Kidney glomerular epithelial cell (primary cell): ENCODE measurements around the gene TACR2.

Experiments
- DNase-seq: peaks from one replicate; lab custom pipeline; 2025; lab: John Stamatoyannopoulos, UW

TACR2 gene

DNA sequence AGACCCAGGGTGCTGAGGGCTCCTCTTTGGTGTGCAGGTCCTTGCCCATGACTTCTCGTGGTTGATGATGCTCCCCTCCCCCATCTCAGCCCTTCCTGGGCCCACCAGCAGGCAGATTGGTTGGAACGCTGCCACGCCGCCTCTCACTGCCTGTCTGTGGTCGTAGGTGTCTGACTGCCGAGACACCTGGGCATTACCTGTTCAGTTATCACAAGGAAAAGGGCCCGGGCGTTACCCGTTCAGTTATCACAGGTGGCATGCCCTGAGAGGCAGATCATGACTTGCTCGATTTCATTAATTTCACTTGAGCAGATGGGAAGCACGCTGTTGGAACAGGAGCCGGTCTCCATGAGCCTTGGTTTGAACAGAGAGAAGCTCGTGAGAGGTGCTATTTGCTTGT, 42.5 kb downstream of the TACR2 start:
- DNase-seq: no peak

DNA sequence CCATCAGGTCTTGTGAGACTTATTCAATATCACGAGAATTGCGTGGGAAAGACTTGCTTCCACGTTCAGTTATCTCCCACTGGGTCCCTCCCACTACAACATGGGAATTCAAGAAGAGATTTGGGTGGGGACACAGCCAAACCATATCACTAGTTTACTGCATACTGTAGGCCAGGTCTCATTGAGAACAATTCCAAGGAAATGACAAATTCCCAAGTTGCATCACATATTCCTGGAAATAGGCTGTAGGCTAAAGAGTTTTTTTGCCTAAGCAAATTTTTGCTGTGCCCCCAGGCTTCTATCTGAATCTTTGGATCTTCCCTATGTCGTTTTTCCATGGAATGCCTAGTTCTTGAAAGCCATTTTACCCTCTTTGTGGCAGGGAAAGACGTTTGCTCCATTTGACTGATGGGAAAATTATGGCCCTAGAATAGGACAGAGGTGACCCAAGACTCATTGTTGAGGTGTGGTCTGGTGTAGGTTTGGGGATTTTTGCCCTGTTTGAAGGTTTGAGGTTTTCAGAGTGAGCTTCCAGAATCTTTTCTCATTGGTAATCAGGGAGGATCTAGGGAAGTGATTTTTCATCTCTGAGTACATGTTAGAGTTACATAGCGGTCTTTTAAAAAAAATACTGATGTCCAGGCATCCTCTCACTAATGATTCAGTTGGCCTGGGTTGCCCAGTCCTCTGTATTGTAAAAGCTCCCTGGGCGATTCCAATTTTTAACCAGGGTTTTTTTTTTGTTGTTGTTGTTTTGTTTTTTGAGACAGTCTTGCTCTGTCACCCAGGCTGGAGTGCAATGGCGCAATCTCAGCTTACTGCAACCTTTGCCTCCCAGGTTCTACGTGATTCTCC, 44.4 kb downstream of the TACR2 start:
- DNase-seq: no peak

DNA sequence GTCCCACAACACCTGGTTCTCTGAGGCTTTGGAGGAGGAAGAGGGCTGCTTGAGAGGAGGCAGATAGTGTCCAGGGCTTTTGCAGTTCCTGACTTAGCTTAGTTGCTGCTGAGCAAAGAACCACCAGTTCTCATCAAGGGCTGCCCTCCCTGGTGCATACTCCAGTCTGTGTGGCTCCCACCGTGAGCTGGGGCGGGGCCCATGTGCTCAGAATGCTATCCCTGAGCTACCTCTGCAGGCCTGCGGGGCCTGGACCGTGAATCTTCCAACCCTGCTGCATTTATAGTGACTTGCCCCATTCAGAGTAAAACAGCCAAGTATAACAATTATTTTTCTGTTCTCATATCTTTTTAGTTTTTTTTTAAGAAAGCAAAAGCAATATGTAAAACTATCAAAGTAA, 49.2 kb downstream of the TACR2 start:
- DNase-seq: no peak

DNA sequence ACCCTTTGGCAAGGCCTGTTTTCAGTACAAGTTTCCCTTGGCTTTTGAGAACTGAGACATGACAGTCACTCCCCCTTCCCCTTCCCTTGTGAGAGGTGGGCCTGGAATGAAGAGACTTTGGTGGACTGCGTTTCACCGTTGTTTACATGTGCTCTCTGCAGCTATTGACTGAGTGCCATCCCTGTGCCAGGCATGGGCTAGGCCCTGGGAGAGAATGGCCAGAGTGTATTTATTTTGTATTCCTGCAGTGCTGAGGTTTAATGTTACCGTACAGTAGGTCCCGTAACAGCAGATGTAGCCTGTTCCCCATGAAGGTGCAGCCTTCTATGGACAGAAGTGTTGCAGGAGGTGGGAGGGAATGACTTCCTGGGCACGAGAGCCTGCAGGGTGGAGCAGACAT, 50.0 kb downstream of the TACR2 start:
- DNase-seq: no peak

DNA sequence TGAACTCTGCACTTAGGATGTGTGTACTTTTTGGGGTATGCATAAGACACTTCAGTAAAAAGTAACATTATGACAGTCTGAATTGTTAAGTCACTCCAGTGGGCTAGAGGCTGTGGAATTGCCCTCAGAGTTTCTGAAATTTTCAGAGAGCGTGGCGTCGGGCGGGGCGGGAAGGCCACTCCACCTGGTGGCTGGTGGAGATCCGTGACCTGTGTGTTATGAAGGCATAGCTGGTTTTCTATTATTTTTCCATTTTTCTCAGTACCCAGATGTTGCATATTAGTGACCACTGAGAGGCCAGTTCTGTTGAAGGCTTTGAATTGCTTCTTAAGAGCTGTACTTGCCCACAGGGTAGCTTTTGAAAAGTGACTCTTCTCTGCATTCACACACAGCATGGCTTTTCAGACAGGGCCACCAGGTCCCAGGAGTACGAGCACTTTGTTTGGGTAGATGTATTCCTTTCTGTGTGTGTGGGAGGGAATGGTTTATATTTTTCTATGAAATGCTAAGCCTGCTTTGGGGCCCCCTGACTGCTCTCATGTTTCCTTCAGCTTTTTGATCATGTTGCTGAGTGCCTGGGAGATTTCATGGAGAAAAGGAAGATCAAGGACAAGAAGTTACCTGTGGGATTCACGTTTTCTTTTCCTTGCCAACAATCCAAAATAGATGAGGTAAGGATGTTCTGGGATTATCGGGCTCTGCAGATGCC, 52.3 kb downstream of the TACR2 start:
- no peak for DNase-seq

DNA sequence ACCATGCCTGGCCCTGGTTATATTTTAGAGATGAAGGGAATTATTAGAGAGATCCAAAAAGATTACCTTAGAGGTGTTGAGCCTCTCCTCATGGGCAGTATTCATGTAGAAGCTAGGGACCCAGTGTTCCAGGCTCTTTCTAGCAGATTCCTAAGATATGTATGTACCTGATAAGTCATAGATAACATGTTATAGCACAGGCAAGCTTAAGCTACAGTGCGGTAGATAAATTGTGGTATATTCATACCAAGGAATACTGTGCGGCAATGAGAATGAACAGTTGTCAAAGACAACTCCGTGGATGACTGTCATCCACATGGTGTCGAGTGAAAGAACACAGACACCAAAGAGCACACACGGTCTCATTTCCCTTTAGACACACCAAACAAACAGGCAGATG, 53.1 kb downstream of the TACR2 start:
- no peak for DNase-seq

DNA sequence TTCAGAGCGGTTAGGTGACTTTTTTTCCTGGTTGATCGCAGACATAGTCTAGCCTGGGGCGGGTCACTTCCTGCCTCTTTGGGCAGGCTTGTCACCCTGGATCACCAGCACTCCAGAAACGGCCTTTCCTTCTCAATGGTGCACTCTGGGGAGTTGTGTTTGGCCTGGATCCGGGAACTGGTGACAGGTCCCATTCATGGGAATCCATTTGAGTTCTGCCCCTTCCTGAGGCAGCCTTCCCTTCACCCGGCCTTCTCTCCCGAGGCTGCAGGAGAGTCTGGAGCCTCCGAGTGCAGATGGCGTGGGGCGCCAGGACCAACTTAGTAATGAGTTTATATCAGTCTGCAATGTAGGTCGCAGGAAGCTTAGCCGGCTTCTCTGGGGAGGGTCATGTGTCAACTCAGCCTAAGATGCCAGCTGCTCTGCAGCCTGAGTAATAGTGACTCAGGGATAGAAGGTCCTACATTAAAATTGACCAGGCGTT, 54.2 kb downstream of the TACR2 start:
- DNase-seq: no peak

DNA sequence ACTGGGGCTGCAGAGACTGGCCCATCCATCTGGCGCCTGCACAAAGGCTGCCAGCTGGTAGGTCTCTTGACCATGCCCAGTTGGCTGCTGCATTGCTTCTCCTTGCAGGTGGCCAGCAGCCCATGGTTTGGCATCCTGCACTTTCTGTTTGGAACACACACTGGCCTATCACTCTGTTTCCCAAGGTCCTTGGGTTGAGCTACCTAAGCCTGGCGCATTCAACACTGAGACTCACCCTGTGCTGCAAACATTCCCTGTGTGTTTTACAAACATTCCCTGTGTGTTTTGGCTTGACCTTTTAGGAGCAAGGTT, 55.5 kb downstream of the TACR2 start:
- no peak for DNase-seq

DNA sequence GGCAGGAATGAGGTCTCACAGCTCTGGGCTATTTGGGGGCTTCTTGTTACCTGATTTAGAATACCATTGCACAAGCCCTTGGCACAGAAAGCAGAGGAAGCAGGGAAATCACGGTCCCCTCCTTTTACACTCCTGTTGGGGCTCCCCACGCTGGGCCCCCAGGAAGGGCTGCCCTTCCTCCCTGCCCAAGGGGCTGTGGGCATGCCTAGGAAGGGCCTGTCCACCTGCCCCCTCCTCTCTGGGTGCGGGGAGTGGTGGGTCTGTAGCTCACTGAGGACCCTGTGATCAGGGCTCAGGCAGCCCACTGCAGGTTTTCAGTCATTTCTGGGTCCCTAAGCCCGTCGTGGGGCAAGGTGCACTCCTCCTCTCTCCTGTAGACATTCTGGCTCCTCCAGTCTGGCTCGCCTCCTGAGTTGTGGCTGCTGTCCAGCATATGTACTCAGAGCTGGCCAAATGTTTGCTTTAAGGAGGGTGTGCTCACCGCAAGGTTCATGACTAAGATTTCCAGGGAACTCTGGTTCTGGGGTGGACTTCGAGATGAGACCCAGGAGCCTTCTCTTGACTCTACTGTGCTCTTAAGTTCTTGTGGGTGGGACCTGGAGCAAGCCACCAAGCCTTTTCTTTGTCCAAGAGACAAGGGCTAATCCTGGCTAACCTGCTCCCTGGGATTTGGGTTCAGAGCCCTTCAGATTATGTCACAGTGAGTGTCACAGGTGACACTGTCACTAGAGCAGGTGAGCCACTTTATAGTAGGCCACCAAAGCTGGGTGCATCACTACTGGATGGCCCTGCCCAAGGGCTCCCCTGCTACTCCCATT, 56.0 kb downstream of the TACR2 start:
- DNase-seq: peak; percentile 33

DNA sequence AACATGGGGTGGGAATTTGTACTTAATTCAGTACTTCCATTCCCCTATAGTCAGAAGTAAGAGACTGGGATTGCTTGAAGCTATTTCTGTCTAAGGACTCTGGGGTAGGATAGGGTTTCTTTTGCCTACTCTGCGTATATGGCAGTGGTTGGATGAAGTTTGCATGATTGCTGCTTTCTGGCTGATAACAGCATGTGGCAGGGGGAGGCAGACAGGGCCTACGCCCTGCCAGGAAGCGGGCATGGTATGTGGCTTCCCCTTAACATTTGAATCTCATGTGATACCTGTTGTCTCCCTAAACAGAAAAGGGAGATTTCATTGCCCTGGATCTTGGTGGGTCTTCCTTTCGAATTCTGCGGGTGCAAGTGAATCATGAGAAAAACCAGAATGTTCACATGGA, 57.1 kb downstream of the TACR2 start:
- no peak for DNase-seq

DNA sequence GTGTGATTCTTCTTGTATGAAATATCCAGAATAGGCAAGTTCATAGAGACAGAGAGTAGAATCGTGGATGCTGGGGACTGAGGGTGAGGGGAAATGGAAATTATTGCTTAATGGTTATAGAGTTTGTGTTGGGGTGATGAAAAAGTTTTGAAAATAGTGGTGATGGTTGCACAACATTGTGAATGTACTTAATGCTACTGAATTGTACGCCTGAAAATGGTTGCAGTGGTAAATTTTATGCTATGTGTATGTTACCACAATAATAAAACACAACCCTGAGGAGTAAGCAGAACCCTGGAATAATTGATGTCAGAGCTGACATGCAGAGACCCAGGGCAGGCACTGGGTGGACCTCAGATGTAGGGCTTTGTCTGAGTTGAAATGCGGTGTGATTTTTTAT, 57.6 kb downstream of the TACR2 start:
- DNase-seq: no peak

DNA sequence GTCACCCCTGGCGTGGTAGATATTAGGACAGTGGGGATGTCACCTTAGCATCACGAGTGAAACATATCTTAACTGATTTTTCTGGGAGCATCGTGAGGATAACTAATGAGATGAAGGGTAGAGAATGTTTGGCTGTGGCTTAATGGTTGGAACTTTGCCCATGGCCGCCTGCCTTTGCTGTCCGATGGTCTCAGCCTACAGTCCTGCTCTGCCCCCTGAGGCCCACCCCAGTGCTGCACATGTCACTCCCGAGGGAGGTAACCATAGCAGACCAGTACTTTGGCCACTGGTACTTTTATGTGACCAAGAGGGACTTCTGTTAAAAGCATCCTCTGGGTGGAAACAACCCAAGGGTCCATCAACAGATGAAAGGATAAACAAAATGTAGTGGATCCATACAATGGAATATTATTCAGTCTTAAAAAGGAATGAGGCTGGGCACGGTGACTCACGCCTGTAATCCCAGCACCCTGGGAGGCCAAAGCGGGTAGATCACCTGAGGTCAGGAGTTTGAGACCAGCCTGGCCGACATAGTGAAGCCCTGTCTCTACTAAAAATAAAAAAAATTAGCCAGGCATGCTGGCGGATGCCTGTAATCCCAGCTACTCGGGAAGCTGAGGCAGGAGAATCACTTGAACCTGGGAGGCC, 58.4 kb downstream of the TACR2 start:
- DNase-seq: no peak

DNA sequence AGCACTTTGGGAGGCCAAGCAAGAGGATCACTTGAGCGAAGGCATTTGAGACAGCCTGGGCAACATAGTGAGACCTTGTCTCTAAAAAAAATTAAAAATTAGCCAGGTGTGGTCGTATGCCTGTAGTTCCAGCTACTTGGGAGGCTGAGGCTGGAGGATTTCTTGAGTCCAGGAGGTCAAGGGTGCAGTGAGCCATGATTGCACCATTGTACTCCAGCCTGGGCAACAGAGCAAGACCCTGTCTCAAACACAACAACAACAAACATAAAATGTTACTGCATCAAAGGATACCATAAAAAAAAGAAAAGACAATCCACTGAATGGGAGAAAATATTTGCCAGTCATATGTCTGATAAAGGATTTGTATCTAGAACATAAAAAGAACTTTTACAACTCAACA, 60.5 kb downstream of the TACR2 start:
- no peak for DNase-seq

DNA sequence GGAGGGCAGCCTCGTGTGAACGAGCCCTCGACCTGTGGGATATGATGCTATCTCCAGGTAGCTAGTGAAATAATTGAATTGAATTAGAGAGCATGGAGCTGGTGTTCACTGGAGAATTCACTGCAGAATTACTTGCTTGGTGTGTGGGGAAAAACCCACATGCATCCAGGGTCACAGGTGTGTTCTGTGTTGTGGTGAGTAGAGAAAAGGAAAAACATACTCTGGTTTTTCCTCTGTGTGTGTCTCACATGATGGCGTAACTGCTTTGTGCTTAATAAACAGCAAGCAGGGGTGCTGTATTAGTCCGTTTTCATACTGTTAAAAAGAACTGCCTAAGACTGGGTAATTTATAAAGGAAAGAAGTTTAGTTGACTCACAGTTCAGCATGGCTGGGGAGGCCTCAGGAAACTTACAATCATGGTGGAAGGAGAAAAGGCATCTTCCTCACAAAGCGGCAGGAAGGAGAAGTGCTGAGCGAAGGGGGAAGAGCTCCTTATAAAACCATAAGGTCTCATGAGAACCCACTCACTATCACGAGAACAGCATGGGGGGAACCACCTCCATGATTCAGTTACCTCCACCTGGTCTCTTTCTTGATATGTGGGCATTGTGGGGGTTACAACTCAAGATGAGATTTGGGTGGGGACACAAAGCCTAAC, 62.6 kb downstream of the TACR2 start:
- DNase-seq: no peak
